Measurements from ENCODE around the gene CRYBB1. TPM values are rescaled to one million over a fixed set of nuclear protein-coding genes. Genes with fewer than 3 reads are reported as not detected.
A peak's percentile ranks its signal among the peaks of the same experiment; 100 is the strongest.

CRYBB1 gene
- polyA plus RNA-seq (2012; ENCODE audit: low read depth, missing spikeins) = not detected

GRCh38 chr22:26617271-26618199 lies at the start of gene CRYBB1:
Gene CRYBB1 (minus strand): TSS chr22:26618027. CDS start chr22:26616319, 1,708 bp downstream.
- no peak for TF ChIP-seq SPI1 (IDR thresholded peaks at IDR 0.05; ENCODE audit: low read depth, low read length)
- no peak for TF ChIP-seq TAF1 (IDR thresholded peaks at IDR 0.05; ENCODE audit: low read depth, low read length)
- no peak for TF ChIP-seq POLR2A (IDR thresholded peaks at IDR 0.05; ENCODE audit: low read depth, low read length)
- TF ChIP-seq PAX5 (IDR thresholded peaks at IDR 0.05; ENCODE audit: insufficient read depth, low read length, severe bottlenecking) = no peak
- no peak for TF ChIP-seq POU2F2 (IDR thresholded peaks at IDR 0.05; ENCODE audit: low read depth, low read length)
- no peak for TF ChIP-seq POLR2AphosphoS5 (IDR thresholded peaks at IDR 0.05; ENCODE audit: low read depth, low read length)
- FAIRE-seq = no peak
- no peak for DNase-seq (ENCODE audit: insufficient read length, low spot score)

GRCh38 chr22:26667140-26667539 lies 49.3 kb upstream of the CRYBB1 start:
- DNase-seq (ENCODE audit: insufficient read length, low spot score) (no peak), FAIRE-seq (no peak)
- TF ChIP-seq TAF1 (IDR thresholded peaks at IDR 0.05; ENCODE audit: low read depth, low read length) (no peak), POLR2AphosphoS5 (IDR thresholded peaks at IDR 0.05; ENCODE audit: low read depth, low read length) (no peak), POU2F2 (IDR thresholded peaks at IDR 0.05; ENCODE audit: low read depth, low read length) (no peak), POLR2A (IDR thresholded peaks at IDR 0.05; ENCODE audit: low read depth, low read length) (no peak), PAX5 (IDR thresholded peaks at IDR 0.05; ENCODE audit: insufficient read depth, low read length, severe bottlenecking) (no peak), SPI1 (IDR thresholded peaks at IDR 0.05; ENCODE audit: low read depth, low read length) (no peak)

- TF ChIP-seq POLR2A (IDR thresholded peaks at IDR 0.05; ENCODE audit: low read depth, low read length) (no peak), SPI1 (IDR thresholded peaks at IDR 0.05; ENCODE audit: low read depth, low read length) (no peak), POU2F2 (IDR thresholded peaks at IDR 0.05; ENCODE audit: low read depth, low read length) (no peak), PAX5 (IDR thresholded peaks at IDR 0.05; ENCODE audit: insufficient read depth, low read length, severe bottlenecking) (no peak)
- DNase-seq (ENCODE audit: insufficient read length, low spot score) (no peak), FAIRE-seq (no peak)
Observed at GRCh38 chr22:26665813-26666231, 48.0 kb upstream of the CRYBB1 start.

- TF ChIP-seq POLR2AphosphoS5 (IDR thresholded peaks at IDR 0.05; ENCODE audit: low read depth, low read length) = no peak
- no peak for TF ChIP-seq POLR2A (IDR thresholded peaks at IDR 0.05; ENCODE audit: low read depth, low read length)
- no peak for TF ChIP-seq PAX5 (IDR thresholded peaks at IDR 0.05; ENCODE audit: insufficient read depth, low read length, severe bottlenecking)
- TF ChIP-seq SPI1 (IDR thresholded peaks at IDR 0.05; ENCODE audit: low read depth, low read length) = peak; percentile 69
- TF ChIP-seq TAF1 (IDR thresholded peaks at IDR 0.05; ENCODE audit: low read depth, low read length) = no peak
- DNase-seq (ENCODE audit: insufficient read length, low spot score) = no peak
- FAIRE-seq = no peak
Observed at GRCh38 chr22:26663374-26663923, 45.6 kb upstream of the CRYBB1 start.

GRCh38 chr22:26662160-26662559 lies 44.3 kb upstream of the CRYBB1 start:
- DNase-seq (ENCODE audit: insufficient read length, low spot score) (no peak), FAIRE-seq (no peak)
- TF ChIP-seq POLR2A (IDR thresholded peaks at IDR 0.05; ENCODE audit: low read depth, low read length) = no peak
- TF ChIP-seq POLR2AphosphoS5 (IDR thresholded peaks at IDR 0.05; ENCODE audit: low read depth, low read length) = no peak
- no peak for TF ChIP-seq PAX5 (IDR thresholded peaks at IDR 0.05; ENCODE audit: insufficient read depth, low read length, severe bottlenecking)
- no peak for TF ChIP-seq POU2F2 (IDR thresholded peaks at IDR 0.05; ENCODE audit: low read depth, low read length)
- no peak for TF ChIP-seq SPI1 (IDR thresholded peaks at IDR 0.05; ENCODE audit: low read depth, low read length)
- TF ChIP-seq TAF1 (IDR thresholded peaks at IDR 0.05; ENCODE audit: low read depth, low read length) = no peak

- FAIRE-seq = no peak
- no peak for TF ChIP-seq TAF1 (IDR thresholded peaks at IDR 0.05; ENCODE audit: low read depth, low read length)
- TF ChIP-seq POLR2A (IDR thresholded peaks at IDR 0.05; ENCODE audit: low read depth, low read length) = no peak
- TF ChIP-seq POLR2AphosphoS5 (IDR thresholded peaks at IDR 0.05; ENCODE audit: low read depth, low read length) = no peak
- TF ChIP-seq PAX5 (IDR thresholded peaks at IDR 0.05; ENCODE audit: insufficient read depth, low read length, severe bottlenecking) = no peak
- no peak for DNase-seq (ENCODE audit: insufficient read length, low spot score)
Observed at GRCh38 chr22:26660961-26661578, 43.2 kb upstream of the CRYBB1 start.

GRCh38 chr22:26660356-26660755 lies 42.5 kb upstream of the CRYBB1 start:
- TF ChIP-seq PAX5 (IDR thresholded peaks at IDR 0.05; ENCODE audit: insufficient read depth, low read length, severe bottlenecking) (no peak), SPI1 (IDR thresholded peaks at IDR 0.05; ENCODE audit: low read depth, low read length) (no peak), TAF1 (IDR thresholded peaks at IDR 0.05; ENCODE audit: low read depth, low read length) (no peak), POLR2AphosphoS5 (IDR thresholded peaks at IDR 0.05; ENCODE audit: low read depth, low read length) (no peak), POU2F2 (IDR thresholded peaks at IDR 0.05; ENCODE audit: low read depth, low read length) (no peak), POLR2A (IDR thresholded peaks at IDR 0.05; ENCODE audit: low read depth, low read length) (no peak)
- FAIRE-seq = no peak
- no peak for DNase-seq (ENCODE audit: insufficient read length, low spot score)

- TF ChIP-seq PAX5 (IDR thresholded peaks at IDR 0.05; ENCODE audit: insufficient read depth, low read length, severe bottlenecking) = no peak
- TF ChIP-seq TAF1 (IDR thresholded peaks at IDR 0.05; ENCODE audit: low read depth, low read length) = no peak
- no peak for TF ChIP-seq POU2F2 (IDR thresholded peaks at IDR 0.05; ENCODE audit: low read depth, low read length)
- TF ChIP-seq SPI1 (IDR thresholded peaks at IDR 0.05; ENCODE audit: low read depth, low read length) = no peak
- no peak for TF ChIP-seq POLR2AphosphoS5 (IDR thresholded peaks at IDR 0.05; ENCODE audit: low read depth, low read length)
- no peak for TF ChIP-seq POLR2A (IDR thresholded peaks at IDR 0.05; ENCODE audit: low read depth, low read length)
- FAIRE-seq = peak; percentile 96
Observed at GRCh38 chr22:26658671-26659478, 41.0 kb upstream of the CRYBB1 start.

More at GRCh38 chr22:26658671-26659478, 41.0 kb upstream of the CRYBB1 start:
- peak; percentile 59 for DNase-seq (ENCODE audit: insufficient read length, low spot score)

Data from GM12891 (cell line).